Thyroid gland (tissue), 4 donors: ENCODE measurements around the gene GPD1L.

Source experiments
- POLR2A ChIP-seq, 2 donors: fragments of 450-650 bp; IDR thresholded peaks; one replicate each; pipeline ENCODE4 v1.6.1; 2017; ENCODE audit warnings: antibody characterized with exemption in 2 of 2, mild to moderate bottlenecking in 2 of 2, moderate library complexity in 1 of 2
- TF ChIP-seq, protein P1 (sequence below), 6 experiments: fragments of 200-600 bp in 3 of 6; fragments of 450-650 bp in 3 of 6; sonication (generic) in 3 of 6; IDR thresholded peaks; one replicate each; pipeline ENCODE4 v1.5.1; 2016 to 2019; ENCODE audit warnings: antibody characterized with exemption in 6 of 6, mild to moderate bottlenecking in 2 of 6, inconsistent platforms in 1 of 6, moderate library complexity in 1 of 6

DNA sequence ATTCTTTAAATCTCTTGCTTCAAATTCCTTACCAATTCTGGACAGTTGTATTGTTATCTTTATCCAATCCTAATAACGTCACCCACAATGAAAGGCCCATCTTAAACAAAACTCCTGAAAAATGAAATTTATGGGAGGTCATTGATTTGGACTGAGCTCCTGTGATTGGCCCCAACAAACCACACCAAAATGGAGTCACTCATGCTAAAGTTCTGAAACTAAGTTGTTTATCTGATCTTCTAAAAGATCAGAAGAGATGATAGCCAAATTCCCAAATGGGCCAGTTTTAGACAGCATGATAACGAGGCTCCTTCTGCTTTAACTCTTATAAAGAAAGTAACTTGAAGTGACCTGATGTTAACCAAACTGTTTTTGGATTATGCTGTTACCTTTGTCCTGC, 39.7 kb upstream of the GPD1L start:
- TF ChIP-seq, protein P1, sequence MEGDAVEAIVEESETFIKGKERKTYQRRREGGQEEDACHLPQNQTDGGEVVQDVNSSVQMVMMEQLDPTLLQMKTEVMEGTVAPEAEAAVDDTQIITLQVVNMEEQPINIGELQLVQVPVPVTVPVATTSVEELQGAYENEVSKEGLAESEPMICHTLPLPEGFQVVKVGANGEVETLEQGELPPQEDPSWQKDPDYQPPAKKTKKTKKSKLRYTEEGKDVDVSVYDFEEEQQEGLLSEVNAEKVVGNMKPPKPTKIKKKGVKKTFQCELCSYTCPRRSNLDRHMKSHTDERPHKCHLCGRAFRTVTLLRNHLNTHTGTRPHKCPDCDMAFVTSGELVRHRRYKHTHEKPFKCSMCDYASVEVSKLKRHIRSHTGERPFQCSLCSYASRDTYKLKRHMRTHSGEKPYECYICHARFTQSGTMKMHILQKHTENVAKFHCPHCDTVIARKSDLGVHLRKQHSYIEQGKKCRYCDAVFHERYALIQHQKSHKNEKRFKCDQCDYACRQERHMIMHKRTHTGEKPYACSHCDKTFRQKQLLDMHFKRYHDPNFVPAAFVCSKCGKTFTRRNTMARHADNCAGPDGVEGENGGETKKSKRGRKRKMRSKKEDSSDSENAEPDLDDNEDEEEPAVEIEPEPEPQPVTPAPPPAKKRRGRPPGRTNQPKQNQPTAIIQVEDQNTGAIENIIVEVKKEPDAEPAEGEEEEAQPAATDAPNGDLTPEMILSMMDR (IDR thresholded peaks at IDR 0.05), result no peak
- TF ChIP-seq POLR2A (IDR thresholded peaks at IDR 0.05), result no peak
